GM18870 (cell line): Measurements from ENCODE around the gene VIPR2.
"Not testable (repeated sequence)": the region's sequence is repeated elsewhere in the genome, so short reads cannot be mapped to it uniquely, and the experiment has no call there.

Experiments
- ATAC-seq: cut with Tn5 transposase; IDR thresholded peaks from one replicate; pipeline ENCODE4 v1.9.1; 2021; ENCODE audit warnings: moderate library complexity; ENCODE audit not compliant: unreplicated experiment

VIPR2 gene

DNA sequence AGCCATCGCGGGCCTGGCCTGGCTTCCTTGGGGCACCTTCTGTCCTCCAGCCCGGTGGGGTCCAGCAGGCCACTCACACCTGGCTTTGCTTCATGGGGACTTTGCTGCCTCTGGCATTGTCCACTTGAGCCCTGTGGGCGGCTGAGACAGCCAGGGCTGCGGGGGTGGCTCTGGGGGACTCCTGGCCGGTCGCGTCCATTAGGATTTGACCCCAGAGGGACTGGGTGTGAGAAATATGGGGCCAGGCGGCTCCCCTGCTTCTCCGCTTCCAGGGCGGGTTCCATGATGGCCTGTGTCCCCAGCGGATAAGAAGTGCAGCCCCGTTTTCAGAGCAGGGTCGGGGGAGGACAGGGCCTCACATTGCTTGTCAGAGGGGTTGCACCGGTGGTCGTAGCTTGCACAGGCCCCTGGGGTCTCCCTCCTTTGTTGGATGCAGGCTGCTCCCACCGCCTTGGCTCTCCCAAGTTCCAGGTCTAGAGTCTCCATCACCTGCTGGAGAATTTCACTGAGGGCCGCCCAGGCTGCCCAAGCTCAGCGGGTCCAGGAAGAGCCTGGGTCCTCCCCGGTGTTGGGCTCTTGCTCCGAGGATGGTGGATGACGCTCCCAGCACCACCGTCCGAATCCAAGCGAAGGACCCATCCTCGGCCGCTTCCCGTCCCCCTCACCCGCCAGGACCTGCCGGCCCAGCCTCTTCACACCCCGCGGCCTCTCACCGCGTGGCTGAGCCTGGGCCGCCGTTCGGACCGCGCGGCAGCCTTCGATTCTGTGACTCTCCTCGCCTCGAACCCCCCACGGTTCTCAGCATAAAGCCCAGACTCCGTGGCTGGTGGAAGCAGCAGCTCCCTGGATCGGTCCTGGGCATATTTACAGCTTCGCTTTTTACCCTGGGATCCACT, 148.2 kb downstream of the VIPR2 start:
- ATAC-seq, result no peak

DNA sequence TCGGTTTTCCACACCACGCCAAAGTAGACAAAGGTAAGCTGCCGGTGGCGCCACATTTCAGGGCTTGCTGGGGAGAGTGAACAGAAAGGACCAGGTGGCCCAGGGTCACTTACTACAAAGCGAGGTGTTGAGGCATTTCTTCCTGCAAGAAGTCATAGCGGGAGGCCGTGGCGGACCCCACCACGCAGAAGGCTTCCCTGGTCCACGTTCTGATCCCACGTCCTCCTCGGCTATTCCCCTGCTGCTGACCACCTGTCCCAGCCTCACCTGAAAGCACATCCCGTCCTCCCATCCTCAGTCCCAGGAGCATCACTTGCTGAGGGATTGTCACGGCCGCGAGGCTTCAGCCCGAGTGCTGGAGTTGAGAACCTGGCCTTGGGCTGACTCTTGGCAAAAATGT, 149.2 kb downstream of the VIPR2 start:
- ATAC-seq, result no peak

DNA sequence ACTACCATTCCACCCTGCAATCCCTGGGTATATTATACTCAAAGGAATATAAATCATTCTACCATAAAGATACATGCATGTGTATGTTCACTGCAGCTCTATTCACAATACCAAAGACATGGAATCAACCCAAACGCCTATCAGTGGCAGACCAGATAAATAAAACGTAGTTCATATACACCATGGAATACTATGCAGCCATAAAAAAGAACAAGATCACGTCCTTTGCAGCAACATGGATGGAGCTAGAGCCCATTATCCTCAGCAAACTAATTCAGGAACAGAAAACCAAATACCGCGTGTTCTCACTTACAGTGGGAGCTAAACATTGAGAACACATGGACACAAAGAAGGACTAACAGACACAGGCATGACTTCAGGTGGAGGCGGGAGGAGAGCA, 150.0 kb downstream of the VIPR2 start:
- no peak for ATAC-seq

DNA sequence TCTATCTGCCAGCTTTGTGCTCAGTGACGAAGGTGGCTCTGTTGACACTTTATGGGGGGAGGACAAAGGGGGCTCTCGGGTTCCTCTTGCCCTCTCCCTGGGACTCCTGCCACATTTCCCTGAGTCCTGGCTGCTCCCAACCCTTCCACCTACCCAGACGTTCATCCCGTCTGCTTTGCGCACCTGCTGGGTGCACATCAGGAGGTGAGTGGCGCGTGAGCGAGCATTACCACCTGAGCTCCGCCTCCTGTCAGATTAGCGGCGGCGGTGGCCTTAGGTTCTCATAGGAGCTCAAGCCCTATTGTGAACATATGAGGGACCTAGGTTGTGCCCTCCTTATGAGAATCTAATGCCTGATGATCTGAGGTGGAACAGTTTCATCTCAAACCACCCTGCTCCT, 151.1 kb downstream of the VIPR2 start:
- no peak for ATAC-seq

DNA sequence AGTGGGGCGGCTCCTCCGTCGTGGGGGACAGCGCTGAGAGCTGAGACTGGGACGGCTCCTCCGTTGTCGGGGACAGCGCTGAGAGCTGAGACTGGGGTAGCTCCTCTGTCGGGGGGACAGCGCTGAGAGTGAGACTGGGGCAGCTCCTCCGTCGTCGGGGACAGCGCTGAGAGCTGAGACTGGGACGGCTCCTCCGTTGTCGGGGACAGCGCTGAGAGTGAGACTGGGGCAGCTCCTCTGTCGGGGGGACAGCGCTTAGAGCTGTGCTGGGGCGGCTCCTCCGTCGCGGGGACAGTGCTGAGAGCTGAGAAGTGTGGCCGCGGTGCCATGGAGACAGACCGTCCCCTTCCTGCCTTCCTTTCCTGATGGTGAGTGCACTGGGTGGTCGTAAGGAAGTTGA, 151.9 kb downstream of the VIPR2 start:
- no peak for ATAC-seq

DNA sequence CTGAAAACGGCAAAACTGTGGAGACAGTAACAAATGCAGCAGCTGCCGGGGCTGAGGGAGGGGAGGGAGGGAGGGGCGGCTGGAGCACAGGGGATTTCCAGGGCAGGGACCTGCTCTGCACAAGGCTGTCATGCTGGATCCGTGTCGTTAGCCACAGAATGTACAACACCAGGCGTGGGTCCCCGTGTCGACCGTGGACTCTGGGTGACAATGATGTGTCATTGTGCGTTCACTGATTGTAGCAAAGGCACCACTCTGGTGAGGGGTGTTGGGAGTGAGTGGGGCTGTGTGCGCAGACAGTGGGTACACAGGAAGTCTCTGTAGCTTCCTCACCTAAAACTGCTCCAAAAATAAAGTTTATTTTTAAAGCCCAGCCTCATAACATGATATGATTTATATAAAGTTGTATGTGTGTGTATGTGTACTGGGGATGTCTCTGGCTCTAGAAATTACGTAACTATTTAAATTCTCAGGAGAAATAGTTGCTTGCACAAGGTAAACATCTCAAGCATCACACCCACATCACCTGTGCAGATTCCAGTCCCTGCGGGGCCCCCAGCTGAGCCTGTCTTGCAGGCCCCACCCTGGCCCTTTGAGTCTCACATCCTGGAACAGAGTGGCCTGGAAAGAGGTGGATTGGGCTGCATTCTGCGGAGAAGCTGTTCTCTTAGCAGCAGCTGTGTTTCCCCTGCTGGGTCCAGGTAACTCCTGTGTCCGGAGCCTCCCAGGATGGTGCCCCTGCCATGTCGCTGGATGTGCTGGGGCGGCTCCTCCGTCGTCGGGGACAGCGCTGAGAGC, 152.6 kb downstream of the VIPR2 start:
- ATAC-seq, result no peak

DNA sequence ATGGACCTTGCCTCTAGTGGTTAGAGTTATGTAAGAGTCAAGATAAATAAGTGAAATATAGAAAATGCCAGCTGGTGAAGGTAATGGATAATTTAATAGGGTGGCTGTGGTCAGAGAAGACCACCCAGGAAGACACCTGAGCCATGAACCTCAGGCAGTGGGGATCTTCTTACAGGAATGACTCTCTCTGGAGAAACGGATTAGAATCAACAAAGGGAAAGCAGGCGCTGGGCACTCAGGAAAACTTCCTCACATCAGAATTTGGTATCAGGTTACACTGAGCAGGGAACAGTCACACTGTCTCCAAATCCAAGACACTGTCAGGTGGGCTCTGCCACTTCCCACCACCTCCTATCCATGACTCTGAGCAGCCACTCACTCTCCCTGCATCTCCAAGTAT, 155.7 kb downstream of the VIPR2 start:
- no peak for ATAC-seq

DNA sequence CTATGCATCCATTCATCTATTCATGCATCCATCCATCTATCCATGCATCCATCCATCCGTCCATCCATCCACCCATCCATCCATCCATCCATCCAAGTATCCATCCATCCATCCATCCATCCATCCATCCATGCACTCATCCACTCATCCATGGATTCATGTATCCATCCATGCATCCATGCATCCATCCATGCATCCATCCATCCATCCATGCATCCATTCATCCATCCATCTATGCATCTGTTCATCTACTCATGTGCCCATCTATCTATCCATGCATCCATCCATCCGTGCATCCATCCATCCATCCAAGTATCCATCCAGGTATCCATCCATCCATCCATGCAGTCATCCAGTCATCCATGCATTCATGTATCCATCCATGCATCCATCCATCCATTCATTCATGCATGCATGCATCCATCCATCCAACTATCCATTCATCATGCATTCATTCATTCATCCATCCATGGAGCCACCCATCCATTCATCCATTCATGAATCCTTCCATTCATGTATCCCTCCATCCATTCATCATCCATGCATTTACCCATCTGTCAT, 156.3 kb downstream of the VIPR2 start:
- no peak for ATAC-seq

DNA sequence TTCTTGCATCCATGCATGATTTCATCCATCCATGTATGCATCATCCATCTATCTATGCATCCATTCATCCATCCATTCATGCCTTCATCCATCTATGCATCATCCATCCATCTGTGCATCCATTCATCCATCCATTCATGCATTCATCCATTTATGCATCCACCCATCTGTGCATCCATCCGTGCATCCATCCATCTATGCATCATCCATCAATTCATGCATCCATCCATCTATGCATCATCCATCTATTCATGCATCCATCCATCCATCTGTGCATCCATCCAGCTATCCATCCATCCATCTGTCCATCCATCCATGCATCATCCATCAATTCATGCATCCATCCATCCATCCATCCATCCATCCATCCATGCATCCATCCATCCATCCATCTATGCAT, 157.0 kb downstream of the VIPR2 start:
- ATAC-seq, result no peak

DNA sequence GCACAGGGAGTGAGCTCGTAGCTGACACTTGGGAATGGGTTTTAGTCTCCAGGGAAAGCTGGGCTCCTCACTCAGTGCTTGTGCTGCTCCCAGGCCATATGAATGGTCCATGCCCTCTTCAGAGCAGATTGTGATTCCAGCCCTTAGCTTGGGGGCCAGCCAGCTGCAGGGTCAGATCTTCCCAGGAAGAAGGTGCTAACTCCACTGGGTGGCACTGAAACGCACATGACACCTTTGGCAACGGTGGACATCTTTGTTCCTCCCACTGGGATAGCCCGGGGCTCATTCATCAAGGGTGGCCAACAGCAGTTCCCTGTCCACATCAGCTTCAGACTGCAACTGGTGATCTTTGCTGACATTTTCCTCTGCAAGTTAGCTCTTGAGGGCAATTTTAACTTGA, 159.1 kb downstream of the VIPR2 start:
- ATAC-seq, result no peak

DNA sequence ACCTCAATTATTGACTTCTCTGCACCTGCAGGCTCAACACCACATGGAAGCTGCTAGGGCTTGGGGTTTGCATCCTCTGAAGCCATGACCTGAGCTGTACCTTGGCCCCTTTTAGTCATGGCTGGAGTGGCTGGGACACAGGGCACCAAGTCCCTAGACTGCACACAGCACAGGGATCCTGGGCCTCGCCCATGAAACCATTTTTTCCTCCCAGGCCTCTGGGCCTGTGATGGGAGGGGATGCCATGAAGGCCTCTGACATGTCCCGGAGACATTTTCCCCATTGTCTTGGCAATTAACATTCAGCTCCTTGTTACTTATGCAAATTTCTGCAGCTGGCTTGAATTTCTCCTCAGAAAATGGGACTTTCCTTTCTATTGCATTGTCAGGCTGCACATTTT, 160.7 kb downstream of the VIPR2 start:
- ATAC-seq, result not testable (repeated sequence)

DNA sequence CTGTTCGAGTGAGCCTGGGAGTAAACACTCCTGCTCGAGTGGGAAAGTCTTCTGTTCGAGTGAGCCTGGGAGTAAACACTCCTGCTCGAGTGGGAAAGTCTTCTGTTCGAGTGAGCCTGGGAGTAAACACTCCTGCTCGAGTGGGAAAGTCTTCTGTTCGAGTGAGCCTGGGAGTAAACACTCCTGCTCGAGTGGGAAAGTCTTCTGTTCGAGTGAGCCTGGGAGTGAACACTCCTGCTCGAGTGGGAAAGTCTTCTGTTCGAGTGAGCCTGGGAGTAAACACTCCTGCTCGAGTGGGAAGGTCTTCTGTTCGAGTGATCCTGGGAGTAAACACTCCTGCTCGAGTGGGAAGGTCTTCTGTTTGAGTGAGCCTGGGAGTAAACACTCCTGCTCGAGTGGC, 162.6 kb downstream of the VIPR2 start:
- not testable (repeated sequence) for ATAC-seq

DNA sequence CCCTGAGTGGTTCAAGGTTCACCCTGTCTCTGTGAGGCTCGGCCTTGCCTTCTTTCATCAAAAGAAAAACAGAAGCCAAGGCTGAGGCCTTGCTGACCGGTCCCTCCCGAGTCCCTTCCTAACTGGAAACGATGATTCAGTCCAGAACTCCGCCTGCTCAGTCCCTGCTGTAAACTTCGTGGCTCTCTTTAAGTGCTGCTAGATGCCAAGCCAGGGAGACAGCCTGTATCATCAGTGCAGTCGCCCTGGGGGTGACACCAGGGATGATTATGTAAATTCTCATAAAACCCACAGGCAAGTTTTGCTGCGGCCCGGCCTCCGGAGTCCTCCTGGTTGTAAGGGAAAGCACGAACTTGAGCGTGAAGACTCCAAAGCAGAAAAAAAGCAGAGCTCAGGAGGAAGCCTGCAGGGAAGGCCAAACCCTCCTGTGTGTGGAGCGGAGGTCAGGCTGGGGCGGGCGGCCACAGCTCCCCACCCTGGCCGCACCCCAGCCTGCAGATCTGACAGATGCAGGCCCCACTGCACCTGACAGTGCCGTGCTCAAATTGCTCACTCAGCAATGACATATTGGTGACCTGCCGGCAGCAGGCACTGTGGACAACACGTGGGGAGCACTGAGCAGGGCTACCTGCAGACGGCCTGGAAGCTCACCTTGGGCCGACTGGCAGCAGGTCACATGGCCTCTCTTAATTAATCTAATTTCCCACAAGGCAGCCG, 164.9 kb downstream of the VIPR2 start:
- ATAC-seq, result no peak

DNA sequence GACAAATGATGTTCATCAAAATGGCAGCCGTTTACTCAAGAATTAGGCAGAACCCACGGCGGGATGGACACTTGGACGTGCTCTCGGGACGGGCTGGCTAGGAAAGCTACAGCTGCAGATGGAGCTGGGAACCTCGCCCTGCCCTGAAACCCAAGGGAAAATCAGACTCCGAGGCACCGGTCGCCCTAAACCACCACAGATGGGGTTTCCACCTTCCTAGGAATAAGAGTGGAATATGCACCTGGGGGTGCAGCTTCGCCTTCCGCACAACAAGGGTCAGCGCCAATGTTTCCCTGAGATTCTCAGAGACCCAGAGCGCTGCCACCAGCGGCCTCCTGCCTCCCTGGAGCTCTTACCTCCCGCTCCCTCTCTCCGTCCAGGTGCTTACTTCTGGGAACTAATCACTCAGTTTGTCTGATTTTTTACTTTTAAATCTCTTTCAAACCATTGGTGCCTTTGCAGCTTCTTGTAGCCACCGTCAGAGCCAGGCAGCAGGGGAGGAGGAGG, 165.6 kb downstream of the VIPR2 start:
- ATAC-seq, result no peak
